GM12878 (cell line): ENCODE data around the gene NPRL2. TPM values are rescaled to one million over a fixed set of nuclear protein-coding genes. Genes with fewer than 3 reads are reported as not detected.

Source experiments
- ATAC-seq: fragments of 200-7000 bp; cut with Tn5 transposase; 3 replicates; pipeline ENCODE4 v1.9.1; 2020; ENCODE audit warnings: mild to moderate bottlenecking, moderate library complexity
- BruUV-seq: library from RNA; stranded (reverse); fragments of 400-500 nt; replicated peaks from 2 replicates; lab custom pipeline; 2021; lab: Mats Ljungman, UMichigan
- CTCF ChIA-PET: fragments of 300-600 bp; sonication (Branson Sonifier 250); formaldehyde crosslinking; extraction: SDS; loops from one replicate; lab custom pipeline; 2021; ENCODE audit warnings: inconsistent platforms; lab: Yijun Ruan, JAX
- POLR2A ChIA-PET: fragments of 350-600 bp; formaldehyde crosslinking; extraction: SDS; loops from one replicate; lab custom pipeline; 2021; ENCODE audit warnings: inconsistent platforms; lab: Charles Lee
- RAD21 ChIA-PET: fragments of 300-600 bp; sonication (Branson Sonifier 250); formaldehyde crosslinking; loops from one replicate; lab custom pipeline; 2023; ENCODE audit warnings: antibody characterized with exemption; ENCODE audit not compliant: unreplicated experiment; lab: Charles Lee
- SMC1A ChIA-PET: fragments of 300-600 bp; sonication (Branson Sonifier 250); formaldehyde crosslinking; loops from one replicate; lab custom pipeline; 2023; ENCODE audit not compliant: unreplicated experiment, uncharacterized antibody; lab: Charles Lee
- DNase-seq: peaks from one replicate; pipeline ENCODE4 v3.0.0-alpha.2; 2011; ENCODE audit warnings: low read depth, low spot score
- FAIRE-seq: peaks from 3 replicates; lab custom pipeline; 2011; peaks lifted over from hg19 to GRCh38; lab: Jason Lieb, UNC
- H2AFZ ChIP-seq: 2 replicates; pipeline ENCODE4 v1.6.0; 2011; ENCODE audit warnings: low read depth, low read length, control low read depth; ENCODE audit not compliant: control insufficient read depth
- H3K27ac ChIP-seq: 2 replicates; pipeline ENCODE4 v1.5.1; 2011; ENCODE audit warnings: control low read depth; ENCODE audit not compliant: control insufficient read depth, insufficient read depth
- H3K27me3 ChIP-seq, 2 experiments: replicated peaks in 1 of 2; 2 replicates each; pipeline versions ENCODE4 v1.6.0 to v1.6.1; 2011; ENCODE audit warnings: low read length in 1 of 2; ENCODE audit not compliant: control insufficient read depth in 2 of 2, insufficient read depth in 2 of 2
- H3K36me3 ChIP-seq, 2 experiments: 2 replicates each; pipeline ENCODE4 v1.5.1; 2011; ENCODE audit warnings: low read length in 1 of 2; ENCODE audit not compliant: control insufficient read depth in 2 of 2, insufficient read depth in 2 of 2
- H3K4me1 ChIP-seq: 2 replicates; pipeline ENCODE4 v1.6.1; 2011; ENCODE audit warnings: mild to moderate bottlenecking, low read length, moderate library complexity, mixed read lengths; ENCODE audit not compliant: control insufficient read depth, insufficient read depth
- H3K4me2 ChIP-seq: 2 replicates; pipeline ENCODE4 v1.6.0; 2011; ENCODE audit warnings: control low read depth; ENCODE audit not compliant: control insufficient read depth, insufficient read depth
- H3K4me3 ChIP-seq: fragments of 200-600 bp; sonication (generic); 2 replicates; pipeline ENCODE4 v1.5.1; 2016
- H3K79me2 ChIP-seq: 2 replicates; pipeline ENCODE4 v1.6.0; 2011; ENCODE audit warnings: low read length; ENCODE audit not compliant: control insufficient read depth, insufficient read depth
- H3K9ac ChIP-seq: 2 replicates; pipeline ENCODE4 v1.8.0; 2011; ENCODE audit warnings: low read length, control low read depth, mixed read lengths; ENCODE audit not compliant: control insufficient read depth, insufficient read depth
- H3K9me3 ChIP-seq: replicated peaks from 3 replicates; pipeline ENCODE4 v1.5.1; 2011; ENCODE audit warnings: mild to moderate bottlenecking, low read length; ENCODE audit not compliant: control insufficient read depth, insufficient read depth
- H4K20me1 ChIP-seq: 2 replicates; pipeline ENCODE4 v1.6.0; 2011; ENCODE audit not compliant: control insufficient read depth, insufficient read depth
- BHLHE40 ChIP-seq, 2 experiments: fragments of 450-650 bp in 1 of 2; IDR thresholded peaks; 2 replicates each; pipeline ENCODE4 v1.6.1; 2011 to 2017; ENCODE audit warnings: low read depth in 2 of 2, borderline replicate concordance in 1 of 2, improper control_type of control experiment in 1 of 2, low read length in 1 of 2, mild to moderate bottlenecking in 1 of 2
- CHD1 ChIP-seq: IDR thresholded peaks from 2 replicates; pipeline ENCODE4 v1.6.1; 2012; ENCODE audit warnings: low read depth, low read length, improper control_type of control experiment
- KAT2A ChIP-seq: conservative IDR thresholded peaks from 2 replicates; pipeline ENCODE4 v1.6.1; 2011; ENCODE audit warnings: low read depth, low read length; ENCODE audit not compliant: control insufficient read depth
- NBN ChIP-seq: fragments of 450-650 bp; IDR thresholded peaks from 2 replicates; pipeline ENCODE4 v1.6.1; 2016
- NR2F1 ChIP-seq: fragments of 450-650 bp; conservative IDR thresholded peaks from 2 replicates; pipeline ENCODE4 v1.6.1; 2017; ENCODE audit warnings: mild to moderate bottlenecking
- POU2F2 ChIP-seq: IDR thresholded peaks from 3 replicates; pipeline ENCODE4 v1.6.1; 2011; ENCODE audit warnings: low read depth, mild to moderate bottlenecking, low read length, borderline replicate concordance
- RBBP5 ChIP-seq: fragments of 200-600 bp; sonication (generic); conservative IDR thresholded peaks from 2 replicates; pipeline ENCODE4 v1.6.1; 2016
- RFX5 ChIP-seq: IDR thresholded peaks from 2 replicates; pipeline ENCODE4 v1.6.1; 2011; ENCODE audit warnings: low read depth, low read length, improper control_type of control experiment
- ZNF622 ChIP-seq: fragments of 450-650 bp; IDR thresholded peaks from 2 replicates; pipeline ENCODE4 v1.6.1; 2017; ENCODE audit warnings: mild to moderate bottlenecking, inconsistent platforms
- WGBS: methylation state at CpG from one replicate; pipeline ENCODE4 v1.1.6; 2016; ENCODE audit warnings: low lambda C conversion rate; ENCODE audit not compliant: insufficient replicate concordance, insufficient coverage; ENCODE audit errors: missing lambda C conversion rate; 5-methylcytosine and 5-hydroxymethylcytosine counted together
- in situ Hi-C: fragments of 300-500 bp; cut with MboI; formaldehyde crosslinking; loops from 9 replicates; pipeline ENCODE4 v1.14.3; 2018; ENCODE audit warnings: mixed read lengths
- intact Hi-C: fragments of 100-400 bp; cut with micrococcal nuclease; formaldehyde crosslinking; loops from one replicate; pipeline ENCODE4 v1.14.2; 2022; ENCODE audit not compliant: unreplicated experiment
- polyA plus RNA-seq, 11 experiments: library from polyadenylated mRNA; depleted of rRNA in 4 of 11; unstranded in 6 of 11; stranded (reverse) in 5 of 11; fragments of >200 nt; fragmentation: Nextera tagmentation in 4 of 11; fragmentation: Illumina TruSeq in 1 of 11; extraction: Ambion mirVana in 4 of 11; extraction: Trizol in 1 of 11; gene quantifications; 1 replicate in 1 of 11; 2 replicates in 10 of 11; pipeline versions ENCODE4 v1.2.1 to v1.2.3, GENCODE V29; 2011 to 2016; ENCODE audit warnings: inconsistent platforms in 2 of 11, missing spikeins in 2 of 11, low read depth in 1 of 11
- total RNA-seq, 4 experiments: library from RNA; depleted of rRNA in 3 of 4; stranded (reverse); fragments of >200 nt in 3 of 4; fragmentation: Illumina TruSeq in 1 of 4; extraction: Trizol in 1 of 4; gene quantifications; 2 replicates each; pipeline versions ENCODE4 v1.2.1 to v1.2.3, GENCODE V29; 2013 to 2021
- TF ChIP-seq, protein P1 (sequence below): fragments of 450-650 bp; IDR thresholded peaks from 2 replicates; pipeline ENCODE4 v1.6.1; 2018; ENCODE audit warnings: borderline replicate concordance, mild to moderate bottlenecking; ENCODE audit not compliant: partially characterized antibody
- TF ChIP-seq, protein P2 (sequence below): IDR thresholded peaks from 2 replicates; pipeline ENCODE4 v1.6.1; 2012; ENCODE audit warnings: low read depth, low read length, improper control_type of control experiment
- TF ChIP-seq, protein P3 (sequence below): IDR thresholded peaks from 2 replicates; pipeline ENCODE4 v1.6.1; 2012; ENCODE audit warnings: low read depth, low read length, improper control_type of control experiment
- TF ChIP-seq, protein P4 (sequence below): IDR thresholded peaks from 2 replicates; pipeline ENCODE4 v1.6.1; 2011; ENCODE audit warnings: mild to moderate bottlenecking, low read depth, low read length, moderate library complexity; ENCODE audit not compliant: insufficient replicate concordance
- TF ChIP-seq, protein P5 (sequence below): IDR thresholded peaks from 2 replicates; pipeline ENCODE4 v1.6.1; 2012; ENCODE audit warnings: low read depth, low read length, improper control_type of control experiment
- TF ChIP-seq, protein P6 (sequence below): IDR thresholded peaks from 2 replicates; pipeline ENCODE4 v1.6.1; 2012; ENCODE audit warnings: low read length, inconsistent platforms

NPRL2 gene
- total and polyA plus RNA-seq, 10 of the 15 experiments (the other 5 are each of a cell fraction or from before 2014, with no cell fraction given): 17.8 to 54.2 (median 32.9) TPM

DNA sequence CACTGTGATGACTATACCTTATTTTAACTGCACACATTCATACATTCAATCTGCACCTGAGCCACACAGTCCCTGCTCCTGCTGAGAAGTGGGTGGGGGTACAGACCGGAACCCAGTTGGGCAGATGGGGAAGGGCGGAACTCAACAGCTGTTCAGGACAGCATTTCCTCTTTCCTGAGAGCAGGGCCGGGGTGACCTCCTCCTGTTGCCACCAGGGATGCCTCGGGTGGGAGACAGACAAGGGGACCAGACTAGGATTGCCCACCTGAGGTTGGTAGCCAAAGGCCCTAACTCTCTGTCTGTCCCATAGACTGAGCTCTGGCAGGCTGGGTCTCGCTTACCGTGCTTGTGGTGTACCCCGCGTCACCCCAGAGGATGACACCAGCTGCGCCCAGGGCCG lies 32.0 kb downstream of the NPRL2 start:
- Histone ChIP-seq H3K9me3 (no peaks in the 10 kb centered on the region), H3K27ac (no peak overlapping the region), H3K4me2 (no peak overlapping the region), H4K20me1 (no peaks in the 10 kb centered on the region), H2AFZ (no peak overlapping the region), H3K79me2 (peaks cover 5% of the 10 kb centered on the region), H3K4me1 (peaks cover 23% of the 10 kb centered on the region), H3K36me3 (peaks cover 0 to 2% of the 10 kb centered on the region in 2 experiments; a peak in 2 of 4 replicates), H3K27me3 (no peaks in the 10 kb centered on the region), H3K4me3 (no peak overlapping the region), H3K9ac (no peak overlapping the region)
- ChIA-PET RAD21 (no interaction called here), POLR2A (interaction anchor here (1.0 to 1.9 kb wide), 3 partner anchors 13 to 26 kb away, joined by 3 to 5 read pairs (median 3); partner anchors contain the start of gene IFRD2), CTCF (interaction anchor here (0.7 to 1.8 kb wide), 5 partner anchors 9 to 72 kb away, joined by 3 to 8 read pairs (median 3); partner anchors contain the start of genes HYAL3, NAA80 and TUSC2), SMC1A (interaction anchor here (1.5 to 1.8 kb wide), 2 partner anchors 18 to 19 kb away, joined by 4 read pairs; partner anchors contain the start of genes HYAL3 and NAA80)
- no peak for DNase-seq
- TF ChIP-seq BHLHE40 (IDR thresholded peaks at IDR 0.05; ENCODE audit: borderline replicate concordance in 1 of 2, low read depth in 2 of 2, low read length in 1 of 2) (no peak), ZNF622 (no peak), RBBP5 (no peak), KAT2A (no peak), NR2F1 (no peak), NBN (no peak), RFX5 (no peak), CHD1 (no peak), POU2F2 (no peak)
- TF ChIP-seq, protein P1, sequence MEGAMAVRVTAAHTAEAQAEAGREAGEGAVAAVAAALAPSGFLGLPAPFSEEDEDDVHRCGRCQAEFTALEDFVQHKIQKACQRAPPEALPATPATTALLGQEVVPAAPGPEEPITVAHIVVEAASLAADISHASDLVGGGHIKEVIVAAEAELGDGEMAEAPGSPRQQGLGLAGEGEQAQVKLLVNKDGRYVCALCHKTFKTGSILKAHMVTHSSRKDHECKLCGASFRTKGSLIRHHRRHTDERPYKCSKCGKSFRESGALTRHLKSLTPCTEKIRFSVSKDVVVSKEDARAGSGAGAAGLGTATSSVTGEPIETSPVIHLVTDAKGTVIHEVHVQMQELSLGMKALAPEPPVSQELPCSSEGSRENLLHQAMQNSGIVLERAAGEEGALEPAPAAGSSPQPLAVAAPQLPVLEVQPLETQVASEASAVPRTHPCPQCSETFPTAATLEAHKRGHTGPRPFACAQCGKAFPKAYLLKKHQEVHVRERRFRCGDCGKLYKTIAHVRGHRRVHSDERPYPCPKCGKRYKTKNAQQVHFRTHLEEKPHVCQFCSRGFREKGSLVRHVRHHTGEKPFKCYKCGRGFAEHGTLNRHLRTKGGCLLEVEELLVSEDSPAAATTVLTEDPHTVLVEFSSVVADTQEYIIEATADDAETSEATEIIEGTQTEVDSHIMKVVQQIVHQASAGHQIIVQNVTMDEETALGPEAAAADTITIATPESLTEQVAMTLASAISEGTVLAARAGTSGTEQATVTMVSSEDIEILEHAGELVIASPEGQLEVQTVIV: no peak
- TF ChIP-seq, protein P2, sequence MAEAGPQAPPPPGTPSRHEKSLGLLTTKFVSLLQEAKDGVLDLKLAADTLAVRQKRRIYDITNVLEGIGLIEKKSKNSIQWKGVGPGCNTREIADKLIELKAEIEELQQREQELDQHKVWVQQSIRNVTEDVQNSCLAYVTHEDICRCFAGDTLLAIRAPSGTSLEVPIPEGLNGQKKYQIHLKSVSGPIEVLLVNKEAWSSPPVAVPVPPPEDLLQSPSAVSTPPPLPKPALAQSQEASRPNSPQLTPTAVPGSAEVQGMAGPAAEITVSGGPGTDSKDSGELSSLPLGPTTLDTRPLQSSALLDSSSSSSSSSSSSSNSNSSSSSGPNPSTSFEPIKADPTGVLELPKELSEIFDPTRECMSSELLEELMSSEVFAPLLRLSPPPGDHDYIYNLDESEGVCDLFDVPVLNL: no peak
- TF ChIP-seq, protein P3, sequence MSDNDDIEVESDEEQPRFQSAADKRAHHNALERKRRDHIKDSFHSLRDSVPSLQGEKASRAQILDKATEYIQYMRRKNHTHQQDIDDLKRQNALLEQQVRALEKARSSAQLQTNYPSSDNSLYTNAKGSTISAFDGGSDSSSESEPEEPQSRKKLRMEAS: no peak
- TF ChIP-seq, protein P4, sequence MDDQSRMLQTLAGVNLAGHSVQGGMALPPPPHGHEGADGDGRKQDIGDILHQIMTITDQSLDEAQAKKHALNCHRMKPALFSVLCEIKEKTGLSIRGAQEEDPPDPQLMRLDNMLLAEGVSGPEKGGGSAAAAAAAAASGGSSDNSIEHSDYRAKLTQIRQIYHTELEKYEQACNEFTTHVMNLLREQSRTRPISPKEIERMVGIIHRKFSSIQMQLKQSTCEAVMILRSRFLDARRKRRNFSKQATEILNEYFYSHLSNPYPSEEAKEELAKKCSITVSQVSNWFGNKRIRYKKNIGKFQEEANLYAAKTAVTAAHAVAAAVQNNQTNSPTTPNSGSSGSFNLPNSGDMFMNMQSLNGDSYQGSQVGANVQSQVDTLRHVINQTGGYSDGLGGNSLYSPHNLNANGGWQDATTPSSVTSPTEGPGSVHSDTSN: no peak
- TF ChIP-seq, protein P5, sequence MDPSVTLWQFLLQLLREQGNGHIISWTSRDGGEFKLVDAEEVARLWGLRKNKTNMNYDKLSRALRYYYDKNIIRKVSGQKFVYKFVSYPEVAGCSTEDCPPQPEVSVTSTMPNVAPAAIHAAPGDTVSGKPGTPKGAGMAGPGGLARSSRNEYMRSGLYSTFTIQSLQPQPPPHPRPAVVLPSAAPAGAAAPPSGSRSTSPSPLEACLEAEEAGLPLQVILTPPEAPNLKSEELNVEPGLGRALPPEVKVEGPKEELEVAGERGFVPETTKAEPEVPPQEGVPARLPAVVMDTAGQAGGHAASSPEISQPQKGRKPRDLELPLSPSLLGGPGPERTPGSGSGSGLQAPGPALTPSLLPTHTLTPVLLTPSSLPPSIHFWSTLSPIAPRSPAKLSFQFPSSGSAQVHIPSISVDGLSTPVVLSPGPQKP: no peak
- TF ChIP-seq, protein P6, sequence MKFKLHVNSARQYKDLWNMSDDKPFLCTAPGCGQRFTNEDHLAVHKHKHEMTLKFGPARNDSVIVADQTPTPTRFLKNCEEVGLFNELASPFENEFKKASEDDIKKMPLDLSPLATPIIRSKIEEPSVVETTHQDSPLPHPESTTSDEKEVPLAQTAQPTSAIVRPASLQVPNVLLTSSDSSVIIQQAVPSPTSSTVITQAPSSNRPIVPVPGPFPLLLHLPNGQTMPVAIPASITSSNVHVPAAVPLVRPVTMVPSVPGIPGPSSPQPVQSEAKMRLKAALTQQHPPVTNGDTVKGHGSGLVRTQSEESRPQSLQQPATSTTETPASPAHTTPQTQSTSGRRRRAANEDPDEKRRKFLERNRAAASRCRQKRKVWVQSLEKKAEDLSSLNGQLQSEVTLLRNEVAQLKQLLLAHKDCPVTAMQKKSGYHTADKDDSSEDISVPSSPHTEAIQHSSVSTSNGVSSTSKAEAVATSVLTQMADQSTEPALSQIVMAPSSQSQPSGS: no peak
- intact Hi-C loops (no loop called here), in situ Hi-C loops (no loop called here)
- ATAC-seq: no peak
- WGBS: 87% methylated on average over 10 of the region's 10 CpGs
- FAIRE-seq: no peak
- no TSS peak for BruUV-seq
